HL-60/S4 treated with phorbol 12-myristate 13-acetate at 8.2 ng/mL for 4 days and 3 days (cell line): ENCODE measurements around the gene PPP6C.
"Not testable (repeated sequence)": the region's sequence is repeated elsewhere in the genome, so short reads cannot be mapped to it uniquely, and the experiment has no call there.

Experiments
- in situ Hi-C: fragments of 300-500 bp; cut with MboI; formaldehyde crosslinking; loops from 2 replicates; pipeline ENCODE4 v1.15.0; 2022; ENCODE audit warnings: low sequenced_read_pairs

PPP6C gene

DNA sequence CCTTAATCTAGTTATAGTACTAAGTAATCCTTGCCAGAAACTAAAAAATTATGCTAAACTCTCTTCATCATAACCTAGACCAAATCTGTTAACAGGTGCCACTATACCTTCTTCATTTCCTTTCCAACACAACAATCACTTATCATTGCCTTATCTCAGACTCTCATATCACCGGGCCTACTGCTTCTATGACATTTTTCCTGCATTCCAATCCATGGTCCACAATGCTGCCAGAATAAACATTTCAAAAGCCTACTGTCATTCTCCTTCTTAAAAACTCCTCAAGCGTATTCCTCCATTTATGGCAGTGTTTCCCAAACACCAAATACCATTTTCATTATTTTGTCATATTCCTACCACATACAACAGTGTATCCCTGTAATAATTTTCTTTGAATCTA, 6.5 kb downstream of the PPP6C start:
- in situ Hi-C loops: no loop called here

DNA sequence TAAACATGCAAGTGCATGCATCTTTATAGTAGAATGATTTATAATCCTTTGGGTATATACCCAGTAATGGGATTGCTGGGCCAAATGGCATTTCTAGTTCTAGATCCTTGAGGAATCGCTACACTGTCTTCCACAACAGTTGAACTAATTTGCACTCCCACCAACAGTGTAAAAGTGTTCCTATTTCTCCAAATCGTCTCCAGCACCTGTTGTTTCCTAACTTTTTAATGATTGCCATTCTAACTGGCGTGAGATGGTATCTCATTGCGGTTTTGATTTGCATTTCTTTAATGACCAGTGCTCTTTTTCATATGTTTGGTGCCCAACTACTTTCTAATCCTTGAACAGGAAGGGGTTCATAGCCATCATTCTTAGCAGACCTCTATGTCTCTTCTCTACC, 7.8 kb downstream of the PPP6C start:
- in situ Hi-C loops: not testable (repeated sequence)

DNA sequence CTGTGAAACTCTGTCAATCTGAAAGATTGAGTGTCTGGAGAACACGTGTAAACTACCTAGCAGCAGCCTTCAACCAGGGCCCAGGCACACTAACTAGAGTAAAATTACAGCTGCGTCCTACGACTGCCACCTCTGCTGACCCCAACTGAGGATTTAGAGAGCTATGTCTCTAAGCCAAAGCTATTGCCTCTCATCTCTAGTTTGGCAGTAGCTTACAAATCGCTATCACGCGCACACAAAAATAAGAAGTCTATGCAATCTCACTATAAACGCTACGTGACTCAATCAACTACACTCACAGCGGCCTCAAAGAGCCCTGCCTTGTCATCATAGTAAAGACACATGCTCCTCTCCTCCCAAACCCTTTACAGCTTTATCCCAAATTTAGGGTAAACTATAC, 8.7 kb downstream of the PPP6C start:
- in situ Hi-C loops: no loop called here

DNA sequence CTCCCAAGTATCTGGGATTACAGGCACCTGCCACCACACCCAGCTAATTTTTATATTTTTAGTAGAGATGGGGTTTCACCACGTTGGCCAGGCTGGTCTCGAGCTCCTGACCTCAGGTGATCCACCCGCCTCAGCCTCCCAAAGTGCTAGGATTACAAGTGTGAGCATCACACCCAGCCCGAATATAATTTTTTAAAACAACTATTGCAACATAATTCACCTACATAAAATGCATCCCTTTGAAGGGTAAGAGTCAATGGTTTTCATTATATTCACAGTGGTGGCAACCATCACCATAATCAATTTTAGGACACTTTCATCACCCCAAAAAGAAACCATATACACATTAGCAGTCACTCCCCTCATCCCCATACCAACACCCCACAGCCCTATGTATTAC, 9.8 kb downstream of the PPP6C start:
- in situ Hi-C loops: not testable (repeated sequence)

DNA sequence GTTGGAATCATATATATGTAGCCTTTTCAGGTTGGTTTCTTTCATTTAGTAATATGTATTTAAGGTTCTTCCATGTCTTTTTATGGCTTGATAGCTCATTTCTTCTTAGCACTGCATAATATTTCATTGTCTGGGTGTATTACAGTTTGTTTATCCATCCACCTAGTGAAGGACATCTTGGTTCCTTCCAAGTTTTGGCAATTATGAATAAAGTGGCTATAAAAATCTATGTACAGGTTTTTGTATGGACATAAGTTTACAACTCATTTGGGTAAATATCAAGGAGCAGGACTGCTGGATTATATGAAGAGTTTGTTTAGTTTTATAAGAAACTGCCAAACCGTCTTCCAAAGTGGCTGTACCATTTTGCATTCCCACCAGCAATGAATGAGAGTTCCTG, 11.7 kb downstream of the PPP6C start:
- in situ Hi-C loops: no loop called here

DNA sequence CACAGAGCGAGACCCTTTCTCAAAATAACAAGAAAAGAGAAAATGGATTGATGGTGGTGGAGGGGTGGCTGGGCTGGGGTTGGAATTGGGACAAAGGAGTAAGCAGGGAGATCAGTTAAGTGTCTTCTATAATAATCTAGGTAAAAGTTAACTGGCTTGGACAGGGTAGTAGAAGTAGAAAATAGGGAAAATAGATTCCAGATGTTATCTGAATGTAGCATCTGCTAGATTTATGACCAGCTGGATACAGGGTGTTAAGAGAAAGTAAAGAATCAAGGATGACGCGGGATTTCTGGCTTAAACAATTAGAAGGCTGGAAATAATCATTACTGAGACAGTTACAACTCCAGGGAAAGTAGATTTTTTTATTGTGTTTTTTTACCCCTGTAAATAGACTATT, 13.0 kb downstream of the PPP6C start:
- in situ Hi-C loops: no loop called here

DNA sequence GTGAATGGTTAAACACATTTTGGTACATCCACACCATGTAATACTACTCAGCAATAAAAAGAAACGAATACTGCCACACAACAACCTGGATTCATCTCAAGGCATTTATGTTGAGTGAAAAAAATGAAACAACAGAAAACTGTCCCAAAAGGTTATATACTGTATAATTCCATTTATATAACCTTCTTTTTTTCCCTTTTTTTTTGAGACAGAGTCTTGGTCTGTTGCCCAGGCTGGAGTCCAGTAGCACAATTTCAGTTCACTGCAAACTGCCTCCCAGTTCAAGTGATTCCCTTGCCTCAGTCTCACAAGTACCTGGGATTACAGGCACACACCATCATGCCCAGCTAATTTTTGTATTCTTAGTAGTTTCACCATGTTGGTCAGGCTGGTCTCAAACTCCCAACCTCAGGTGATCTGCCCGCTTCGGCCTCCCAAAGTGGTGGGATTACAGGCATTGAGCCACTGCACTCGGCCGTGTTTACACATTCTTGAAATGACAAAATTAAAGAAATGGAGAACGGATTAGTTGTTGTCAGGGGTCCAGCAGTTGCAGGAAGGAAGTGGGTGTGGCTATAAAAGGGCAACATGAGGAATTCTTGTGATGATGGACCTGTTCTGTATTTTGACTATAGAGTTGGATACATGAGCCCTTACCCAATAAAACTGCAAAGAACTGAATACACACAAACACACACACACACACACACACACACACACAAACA, 17.4 kb downstream of the PPP6C start:
- in situ Hi-C loops: no loop called here

DNA sequence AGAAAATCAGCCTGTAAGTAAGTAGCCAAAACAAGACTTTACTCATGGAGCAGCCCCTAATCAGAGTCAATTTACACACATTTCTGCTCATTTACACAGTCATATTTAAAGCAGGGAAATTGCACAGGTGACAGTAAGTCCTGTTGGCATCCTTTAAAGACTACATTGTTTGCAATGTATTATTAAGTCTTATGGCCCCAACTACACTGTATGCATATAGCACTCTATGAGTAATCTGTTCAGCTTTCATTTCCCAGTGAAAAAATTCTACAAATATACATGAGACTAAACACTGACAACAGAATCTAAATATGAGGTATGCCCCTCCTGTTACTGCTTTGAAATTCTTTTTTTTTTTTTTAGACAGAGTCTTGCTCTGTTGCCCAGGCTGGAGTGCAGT, 19.7 kb downstream of the PPP6C start:
- in situ Hi-C loops: no loop called here

DNA sequence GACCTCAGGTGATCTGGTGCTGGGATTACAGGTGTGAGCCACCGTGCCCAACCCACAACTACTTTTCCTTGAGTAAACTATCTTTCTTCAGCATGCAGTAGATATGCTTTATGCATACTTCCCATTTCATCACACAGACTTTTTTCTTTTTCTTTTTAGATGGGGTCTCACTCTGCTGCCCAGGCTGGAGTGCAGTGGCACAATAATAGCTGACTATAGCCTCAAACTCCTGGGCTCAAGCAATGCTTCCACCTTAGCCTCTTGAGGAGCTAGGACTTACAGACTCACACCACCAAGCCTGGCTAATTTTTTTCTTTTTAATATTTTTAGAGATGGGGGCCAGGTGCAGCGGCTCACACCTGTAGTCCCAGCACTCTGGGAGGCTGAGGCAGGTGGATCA, 22.8 kb downstream of the PPP6C start:
- in situ Hi-C loops: no loop called here

DNA sequence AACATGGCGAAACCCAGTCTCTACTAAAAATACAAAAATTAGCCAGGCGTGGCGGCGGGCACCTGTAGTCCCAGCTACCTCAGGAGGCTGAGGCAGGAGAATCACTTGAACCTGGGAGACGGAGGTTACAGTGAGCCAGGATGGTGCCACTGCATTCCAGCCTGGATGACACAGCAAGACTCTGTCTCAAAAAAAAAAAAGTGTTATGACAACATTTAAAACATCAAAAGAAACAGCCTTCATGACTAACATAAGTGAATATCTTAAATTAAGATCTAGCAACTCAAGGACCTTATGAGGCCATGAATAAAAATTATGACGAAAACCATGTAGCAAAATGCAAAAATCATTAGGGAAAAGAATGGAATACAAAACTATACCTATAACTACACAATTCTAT, 26.7 kb downstream of the PPP6C start:
- in situ Hi-C loops: not testable (repeated sequence)

DNA sequence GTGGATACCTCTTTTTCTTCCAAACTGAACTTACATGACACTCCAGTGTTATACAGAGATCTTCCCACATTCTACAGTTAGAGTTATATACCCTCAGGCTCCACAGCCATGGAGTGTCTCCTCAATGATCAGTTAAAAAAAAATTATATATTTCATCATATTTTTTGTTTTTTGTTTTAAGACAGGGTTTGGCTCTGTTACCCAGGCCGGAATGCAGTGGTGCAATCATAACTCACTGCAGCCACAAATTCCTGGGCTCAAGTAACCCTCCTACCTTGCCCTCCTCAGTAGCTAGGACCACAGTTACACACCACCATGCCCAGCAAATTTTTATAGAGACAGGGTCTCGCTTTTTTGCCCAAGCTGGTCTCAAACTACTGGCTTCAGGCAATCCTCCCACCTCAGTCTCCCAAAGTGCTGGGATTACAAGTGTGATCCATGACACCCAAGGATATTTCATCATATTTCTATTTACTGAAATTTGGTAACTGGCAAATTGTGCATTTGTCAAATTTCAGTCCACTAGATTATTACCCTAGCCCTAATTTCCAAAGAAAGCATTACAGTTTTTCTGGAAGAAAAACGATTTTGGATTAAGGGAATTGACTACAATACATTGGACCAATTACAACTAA, 28.2 kb downstream of the PPP6C start:
- in situ Hi-C loops: no loop called here

DNA sequence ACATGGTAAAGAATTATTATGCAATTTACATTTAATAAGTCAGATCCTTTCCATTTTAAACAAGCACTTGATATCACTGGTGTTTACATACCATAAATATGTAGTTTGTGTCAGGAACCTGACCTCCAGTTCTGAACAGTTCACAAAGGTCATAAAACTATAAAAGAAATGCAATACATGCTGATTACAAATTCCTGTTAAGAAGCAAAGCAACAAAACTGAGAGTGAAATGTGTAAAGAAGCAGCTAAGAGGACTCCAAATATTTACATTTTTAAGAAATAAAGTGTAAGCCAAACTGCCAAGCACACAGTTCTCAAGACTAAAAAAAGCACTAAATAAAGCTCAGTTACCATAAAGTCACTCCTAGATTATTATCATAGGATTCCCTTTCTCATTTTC, 28.9 kb downstream of the PPP6C start:
- in situ Hi-C loops: no loop called here

DNA sequence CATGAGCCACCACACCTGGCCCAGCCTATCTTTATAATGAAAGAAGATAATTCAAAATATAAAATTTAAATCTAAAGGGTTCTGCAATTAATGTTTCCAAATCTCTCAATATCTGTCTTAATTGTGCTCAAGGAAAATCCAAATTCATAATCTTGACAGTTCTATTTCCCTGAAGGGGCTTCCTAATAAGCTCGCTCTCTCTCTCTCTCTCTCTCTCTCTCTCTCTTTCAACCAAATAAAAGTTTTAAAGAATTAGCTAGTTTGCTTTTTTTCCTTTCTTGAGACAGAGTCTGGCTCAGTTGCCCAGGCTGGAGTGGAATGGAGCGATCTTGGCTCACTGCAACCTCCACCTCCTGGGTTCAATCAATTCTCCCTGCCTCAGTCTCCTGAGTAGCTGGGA, 33.1 kb downstream of the PPP6C start:
- in situ Hi-C loops: no loop called here

DNA sequence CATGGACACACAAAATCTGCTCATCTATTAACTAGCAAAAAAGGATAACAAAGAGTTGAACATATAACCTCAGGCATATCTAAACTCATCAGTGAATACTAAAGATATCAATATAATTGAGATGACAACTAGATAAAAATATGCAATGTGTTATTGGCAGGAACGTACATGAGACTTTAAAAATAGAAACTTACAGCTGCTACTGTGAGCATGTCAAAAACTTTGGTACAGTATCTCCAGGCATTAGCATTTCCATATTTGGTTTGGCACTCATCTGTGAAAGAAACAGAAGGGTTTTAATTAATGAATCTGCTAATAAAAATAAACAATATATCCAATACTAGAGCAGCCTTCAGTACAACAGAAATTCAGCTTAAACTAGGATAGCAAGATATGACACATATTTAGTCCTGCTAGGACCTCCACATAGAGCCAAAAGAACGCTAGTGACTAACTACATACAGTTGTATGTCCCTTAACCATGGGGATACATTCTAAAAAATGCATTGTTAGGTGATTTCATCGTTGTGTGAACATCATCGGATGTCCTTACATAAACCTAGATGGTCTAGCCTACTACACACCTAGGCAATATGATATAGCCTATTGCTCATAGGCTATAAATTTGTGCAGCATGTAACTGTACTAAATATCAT, 35.8 kb downstream of the PPP6C start:
- in situ Hi-C loops: no loop called here

DNA sequence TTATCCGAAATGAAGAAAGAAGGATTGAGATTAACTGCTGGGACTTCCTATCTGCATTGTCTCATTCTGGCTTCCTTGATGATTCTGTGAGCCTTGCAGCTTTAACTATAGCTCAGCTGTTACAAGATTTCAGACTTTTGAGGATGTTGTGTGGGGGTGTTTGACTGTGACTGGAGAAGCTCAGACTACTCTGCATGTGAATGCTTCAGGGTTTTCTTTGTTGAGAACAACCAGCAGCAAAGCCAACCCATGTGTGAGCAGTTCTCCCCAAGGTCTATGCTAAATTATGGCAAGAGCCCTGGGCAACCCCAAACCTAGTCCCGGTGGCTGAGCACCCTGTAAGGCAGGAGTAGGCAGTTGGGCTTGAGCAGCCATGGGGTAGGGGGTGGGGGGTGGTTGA, 37.9 kb downstream of the PPP6C start:
- in situ Hi-C loops: no loop called here

DNA sequence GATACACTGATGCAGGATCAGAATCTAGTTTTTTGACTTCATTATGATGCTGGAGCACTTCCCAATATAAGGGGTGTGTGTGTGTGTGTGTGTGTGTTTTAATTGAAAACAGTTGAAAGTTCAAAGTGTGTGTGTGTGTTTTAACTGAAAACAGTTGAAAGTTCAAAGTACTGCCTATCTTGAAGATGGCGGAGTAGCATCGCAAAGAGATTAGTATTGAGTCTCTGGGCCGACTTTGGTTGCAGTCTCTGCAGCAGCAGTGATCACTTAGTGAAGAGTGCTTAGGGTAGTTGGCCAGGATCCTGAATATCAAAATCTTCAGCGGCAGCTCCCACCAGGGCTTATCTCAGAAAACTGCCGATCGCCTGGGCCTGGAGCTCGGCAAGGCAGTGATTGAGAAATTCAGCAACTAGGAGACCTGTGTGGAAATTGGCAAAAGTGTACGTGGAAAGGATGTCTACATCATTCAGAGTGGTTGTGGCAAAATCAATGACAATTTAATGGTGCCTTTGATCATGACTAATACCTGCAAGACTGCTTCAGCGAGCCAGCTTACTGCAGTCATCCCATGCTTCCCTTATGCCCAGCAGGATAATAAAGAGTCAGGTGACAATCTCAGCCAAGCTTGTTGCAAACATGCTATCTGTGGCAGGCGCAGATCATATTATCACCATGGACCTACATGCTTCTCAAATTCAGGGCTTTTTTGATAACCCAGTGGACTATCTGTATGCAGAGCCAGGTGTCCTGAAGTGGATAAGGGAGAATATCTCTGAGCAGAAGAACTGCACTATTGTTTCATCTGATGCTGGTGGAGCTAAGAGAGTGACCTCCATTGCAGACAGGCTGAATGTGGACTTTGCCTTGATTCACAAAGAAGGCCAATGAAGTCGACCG, 39.0 kb downstream of the PPP6C start:
- in situ Hi-C loops: no loop called here

DNA sequence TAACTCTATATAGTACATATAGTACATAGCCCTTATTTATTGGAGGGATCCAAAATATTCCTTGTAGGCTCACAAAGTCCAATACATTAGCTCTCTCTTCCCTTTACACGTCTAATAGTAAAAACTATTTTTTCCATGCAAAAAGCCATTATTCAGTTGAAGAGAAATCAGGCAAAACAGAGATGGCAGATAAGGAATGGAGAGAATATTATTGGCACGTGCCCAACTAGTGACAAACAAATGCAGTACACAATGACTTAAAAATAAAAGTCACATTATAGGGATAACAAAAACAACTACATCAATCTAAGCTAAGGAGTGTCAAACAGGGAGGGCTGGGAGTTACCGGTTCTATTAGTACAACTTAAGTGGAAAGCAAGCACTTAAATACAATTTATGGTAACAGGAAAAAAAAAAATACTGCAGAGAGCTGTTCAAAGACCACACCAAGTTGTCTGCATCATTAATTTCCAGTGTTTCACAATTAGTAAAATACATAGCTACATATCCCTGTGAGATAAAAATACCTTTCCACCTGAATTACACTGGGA, 42.1 kb downstream of the PPP6C start:
- in situ Hi-C loops: no loop called here

DNA sequence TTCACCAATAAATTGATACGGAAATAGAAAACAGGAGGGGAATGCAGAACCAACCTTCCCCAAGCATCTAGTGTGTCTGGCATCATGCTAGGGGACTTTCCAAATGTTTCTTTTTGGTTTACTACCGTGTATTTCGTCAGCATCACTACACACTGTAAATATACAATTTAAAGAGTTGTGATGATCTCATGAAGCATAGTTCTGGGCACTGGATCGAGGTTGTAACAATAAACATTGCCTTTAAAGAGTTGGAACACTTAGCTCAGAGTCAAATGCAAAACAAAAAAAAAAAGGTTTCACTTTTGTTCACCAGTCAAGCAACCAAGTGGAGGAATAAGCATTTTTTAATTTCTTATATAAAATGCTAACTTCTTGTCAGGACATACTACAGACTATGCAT, 43.4 kb downstream of the PPP6C start:
- in situ Hi-C loops: no loop called here

DNA sequence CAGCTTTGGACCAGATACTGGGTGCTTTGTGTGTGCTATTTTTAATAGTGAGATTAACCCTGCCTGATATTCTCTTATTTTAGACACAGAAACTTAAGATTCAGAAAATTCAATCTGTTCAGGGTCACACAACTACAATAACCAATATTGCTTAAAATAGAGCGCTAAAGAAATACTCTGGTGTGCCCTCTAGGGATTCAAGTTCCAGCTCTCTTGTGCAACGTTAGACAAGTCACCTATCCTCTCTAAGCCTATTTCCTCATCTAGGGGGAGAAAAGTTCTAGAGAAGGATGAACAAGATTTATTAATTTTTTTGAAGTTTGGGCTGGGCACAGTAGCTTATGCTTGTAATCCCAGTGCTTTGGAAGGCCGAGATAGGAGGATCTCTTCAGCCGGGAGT, 44.2 kb downstream of the PPP6C start:
- in situ Hi-C loops: no loop called here

DNA sequence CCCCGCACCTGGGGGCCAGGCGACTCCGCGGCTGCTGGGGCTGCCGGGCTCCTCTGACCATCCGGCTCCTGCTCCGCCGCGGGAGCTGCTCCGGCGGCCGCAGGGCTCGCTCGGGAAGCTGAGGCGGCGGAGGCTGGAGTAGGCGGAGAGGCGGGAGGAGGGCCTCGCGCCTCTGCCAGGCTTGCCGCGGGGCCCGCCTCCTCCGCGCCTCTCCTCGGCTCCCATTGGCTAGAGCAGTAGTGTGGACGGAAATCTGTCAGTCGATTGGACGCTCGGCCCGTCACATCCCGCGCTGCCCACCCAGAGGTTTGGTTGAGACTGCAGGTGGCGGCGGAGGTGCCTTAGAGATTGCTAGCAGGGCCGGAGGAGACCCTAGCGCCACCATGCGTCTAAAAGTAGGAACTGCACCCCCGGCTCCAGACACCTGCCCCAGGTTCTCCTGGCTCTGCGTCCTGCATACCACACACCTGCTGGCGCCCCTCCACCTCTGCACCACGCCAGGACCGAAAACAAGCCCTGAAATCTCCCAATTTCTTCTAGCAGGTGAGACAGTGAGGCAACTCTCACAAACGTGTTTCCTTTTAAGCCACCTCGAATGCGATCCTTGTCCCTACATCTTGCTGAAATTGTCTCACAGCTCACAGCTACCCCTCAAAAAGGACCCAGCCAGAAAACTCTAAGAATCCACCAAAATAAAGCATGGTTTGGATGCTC, 46.1 kb downstream of the PPP6C start, which contains the start of gene SCAI:
TSS of gene SCAI (minus strand) at position 152 of the 714 bp plus-strand sequence. CDS start at position 61, 91 bp downstream.
- in situ Hi-C loops: no loop called here
